Cardiac fibroblast (primary cell): ENCODE data around the gene MEGF10.

ENCODE experiments used
- DNase-seq, 2 donors: peaks; one replicate each; pipeline versions ENCODE4 v3.0.0 to v3.0.0-alpha.2; 2010; ENCODE audit warnings: low read depth in 2 of 2
- H3K4me3 ChIP-seq, 2 donors: replicated peaks in 1 of 2; 1 replicate in 1 of 2; 2 replicates in 1 of 2; pipeline ENCODE4 v1.5.1; 2011; ENCODE audit warnings: low read depth in 2 of 2, low read length in 2 of 2, mild to moderate bottlenecking in 2 of 2, moderate library complexity in 1 of 2
- TF ChIP-seq, protein P1 (sequence below): IDR thresholded peaks from one replicate; pipeline ENCODE4 v1.5.1; 2011; ENCODE audit warnings: low read depth, mild to moderate bottlenecking, low read length, inconsistent platforms

MEGF10 gene

DNA sequence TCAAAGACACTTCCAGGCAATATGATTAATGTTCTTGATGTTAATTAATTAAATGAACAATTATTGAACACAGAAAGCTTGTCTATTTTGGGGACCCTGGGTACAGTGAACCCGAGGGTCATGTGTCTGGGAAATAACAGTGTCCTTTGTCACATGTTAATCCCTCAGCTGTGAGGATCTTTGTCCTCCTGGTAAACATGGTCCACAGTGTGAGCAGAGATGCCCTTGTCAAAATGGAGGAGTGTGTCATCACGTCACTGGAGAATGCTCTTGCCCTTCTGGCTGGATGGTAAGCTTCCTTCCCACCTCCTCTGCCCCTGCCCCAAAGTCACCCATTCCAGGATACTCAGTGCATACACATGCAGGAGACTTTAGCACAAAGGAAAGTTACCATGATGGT, 107.9 kb downstream of the MEGF10 start:
- H3K4me3 ChIP-seq = no peak overlapping the region
- DNase-seq = no peak
- TF ChIP-seq, protein P1, sequence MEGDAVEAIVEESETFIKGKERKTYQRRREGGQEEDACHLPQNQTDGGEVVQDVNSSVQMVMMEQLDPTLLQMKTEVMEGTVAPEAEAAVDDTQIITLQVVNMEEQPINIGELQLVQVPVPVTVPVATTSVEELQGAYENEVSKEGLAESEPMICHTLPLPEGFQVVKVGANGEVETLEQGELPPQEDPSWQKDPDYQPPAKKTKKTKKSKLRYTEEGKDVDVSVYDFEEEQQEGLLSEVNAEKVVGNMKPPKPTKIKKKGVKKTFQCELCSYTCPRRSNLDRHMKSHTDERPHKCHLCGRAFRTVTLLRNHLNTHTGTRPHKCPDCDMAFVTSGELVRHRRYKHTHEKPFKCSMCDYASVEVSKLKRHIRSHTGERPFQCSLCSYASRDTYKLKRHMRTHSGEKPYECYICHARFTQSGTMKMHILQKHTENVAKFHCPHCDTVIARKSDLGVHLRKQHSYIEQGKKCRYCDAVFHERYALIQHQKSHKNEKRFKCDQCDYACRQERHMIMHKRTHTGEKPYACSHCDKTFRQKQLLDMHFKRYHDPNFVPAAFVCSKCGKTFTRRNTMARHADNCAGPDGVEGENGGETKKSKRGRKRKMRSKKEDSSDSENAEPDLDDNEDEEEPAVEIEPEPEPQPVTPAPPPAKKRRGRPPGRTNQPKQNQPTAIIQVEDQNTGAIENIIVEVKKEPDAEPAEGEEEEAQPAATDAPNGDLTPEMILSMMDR = no peak

- no peak for DNase-seq
- H3K4me3 ChIP-seq = no peak overlapping the region
- TF ChIP-seq, protein P1 = no peak
These were observed 108.5 kb downstream of the MEGF10 start for GRCh38 chr5:127399068-127399467.

GRCh38 chr5:127400539-127400938, 109.9 kb downstream of the MEGF10 start:
- DNase-seq = no peak
- TF ChIP-seq, protein P1 = no peak
- no peak overlapping the region for H3K4me3 ChIP-seq

- TF ChIP-seq, protein P1 = no peak
- no peak for DNase-seq
- H3K4me3 ChIP-seq = no peak overlapping the region
These were observed 110.5 kb downstream of the MEGF10 start for GRCh38 chr5:127400946-127401670.

- H3K4me3 ChIP-seq = no peak overlapping the region
- DNase-seq = no peak
- TF ChIP-seq, protein P1 = no peak
These were observed 111.8 kb downstream of the MEGF10 start for GRCh38 chr5:127402361-127402760.

- no peak overlapping the region for H3K4me3 ChIP-seq
- no peak for DNase-seq
- TF ChIP-seq, protein P1 = no peak
These were observed 113.6 kb downstream of the MEGF10 start for GRCh38 chr5:127404190-127404589.
